PFSK-1 (cell line): Measurements from ENCODE around the gene PITPNM3.

Experiments used
- FOXP2 ChIP-seq: optimal IDR thresholded peaks from 2 replicates; pipeline ENCODE3; 2011; ENCODE audit warnings: borderline replicate concordance, control low read depth, inconsistent platforms; ENCODE audit not compliant: insufficient read depth; ENCODE audit errors: extremely low read length, extremely low read depth
- POLR2AphosphoS5 ChIP-seq: IDR thresholded peaks from 2 replicates; pipeline ENCODE4 v1.6.1; 2012; ENCODE audit warnings: low read depth, mild to moderate bottlenecking, control low read depth, low read length, moderate library complexity
- SIN3A ChIP-seq: IDR thresholded peaks from 2 replicates; pipeline ENCODE4 v1.6.1; 2012; ENCODE audit warnings: mild to moderate bottlenecking, low read length, moderate library complexity, borderline replicate concordance; ENCODE audit not compliant: insufficient read depth
- TAF1 ChIP-seq: IDR thresholded peaks from 2 replicates; pipeline ENCODE4 v1.6.1; 2012; ENCODE audit warnings: low read length, control low read depth, borderline replicate concordance; ENCODE audit not compliant: insufficient read depth
- TF ChIP-seq, protein P1 (sequence below), 2 experiments: IDR thresholded peaks; 2 replicates each; pipeline versions ENCODE4 v1.6.1 to v1.8.0; 2011 to 2012; ENCODE audit warnings: low read depth in 2 of 2, low read length in 2 of 2, control low read depth in 1 of 2, inconsistent platforms in 1 of 2, mild to moderate bottlenecking in 1 of 2, moderate library complexity in 1 of 2; ENCODE audit not compliant: insufficient read depth in 1 of 2

PITPNM3 gene

GRCh38 chr17:6496116-6496481 is 60.3 kb downstream of the PITPNM3 start:
- no peak for TF ChIP-seq POLR2AphosphoS5
- no peak for TF ChIP-seq SIN3A
- TF ChIP-seq, protein P1, sequence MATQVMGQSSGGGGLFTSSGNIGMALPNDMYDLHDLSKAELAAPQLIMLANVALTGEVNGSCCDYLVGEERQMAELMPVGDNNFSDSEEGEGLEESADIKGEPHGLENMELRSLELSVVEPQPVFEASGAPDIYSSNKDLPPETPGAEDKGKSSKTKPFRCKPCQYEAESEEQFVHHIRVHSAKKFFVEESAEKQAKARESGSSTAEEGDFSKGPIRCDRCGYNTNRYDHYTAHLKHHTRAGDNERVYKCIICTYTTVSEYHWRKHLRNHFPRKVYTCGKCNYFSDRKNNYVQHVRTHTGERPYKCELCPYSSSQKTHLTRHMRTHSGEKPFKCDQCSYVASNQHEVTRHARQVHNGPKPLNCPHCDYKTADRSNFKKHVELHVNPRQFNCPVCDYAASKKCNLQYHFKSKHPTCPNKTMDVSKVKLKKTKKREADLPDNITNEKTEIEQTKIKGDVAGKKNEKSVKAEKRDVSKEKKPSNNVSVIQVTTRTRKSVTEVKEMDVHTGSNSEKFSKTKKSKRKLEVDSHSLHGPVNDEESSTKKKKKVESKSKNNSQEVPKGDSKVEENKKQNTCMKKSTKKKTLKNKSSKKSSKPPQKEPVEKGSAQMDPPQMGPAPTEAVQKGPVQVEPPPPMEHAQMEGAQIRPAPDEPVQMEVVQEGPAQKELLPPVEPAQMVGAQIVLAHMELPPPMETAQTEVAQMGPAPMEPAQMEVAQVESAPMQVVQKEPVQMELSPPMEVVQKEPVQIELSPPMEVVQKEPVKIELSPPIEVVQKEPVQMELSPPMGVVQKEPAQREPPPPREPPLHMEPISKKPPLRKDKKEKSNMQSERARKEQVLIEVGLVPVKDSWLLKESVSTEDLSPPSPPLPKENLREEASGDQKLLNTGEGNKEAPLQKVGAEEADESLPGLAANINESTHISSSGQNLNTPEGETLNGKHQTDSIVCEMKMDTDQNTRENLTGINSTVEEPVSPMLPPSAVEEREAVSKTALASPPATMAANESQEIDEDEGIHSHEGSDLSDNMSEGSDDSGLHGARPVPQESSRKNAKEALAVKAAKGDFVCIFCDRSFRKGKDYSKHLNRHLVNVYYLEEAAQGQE (IDR thresholded peaks at IDR 0.05; ENCODE audit: insufficient read depth in 1 of 2, low read depth in 2 of 2, low read length in 2 of 2) = no peak
- TF ChIP-seq TAF1 = no peak
- TF ChIP-seq FOXP2 = no peak

DNA sequence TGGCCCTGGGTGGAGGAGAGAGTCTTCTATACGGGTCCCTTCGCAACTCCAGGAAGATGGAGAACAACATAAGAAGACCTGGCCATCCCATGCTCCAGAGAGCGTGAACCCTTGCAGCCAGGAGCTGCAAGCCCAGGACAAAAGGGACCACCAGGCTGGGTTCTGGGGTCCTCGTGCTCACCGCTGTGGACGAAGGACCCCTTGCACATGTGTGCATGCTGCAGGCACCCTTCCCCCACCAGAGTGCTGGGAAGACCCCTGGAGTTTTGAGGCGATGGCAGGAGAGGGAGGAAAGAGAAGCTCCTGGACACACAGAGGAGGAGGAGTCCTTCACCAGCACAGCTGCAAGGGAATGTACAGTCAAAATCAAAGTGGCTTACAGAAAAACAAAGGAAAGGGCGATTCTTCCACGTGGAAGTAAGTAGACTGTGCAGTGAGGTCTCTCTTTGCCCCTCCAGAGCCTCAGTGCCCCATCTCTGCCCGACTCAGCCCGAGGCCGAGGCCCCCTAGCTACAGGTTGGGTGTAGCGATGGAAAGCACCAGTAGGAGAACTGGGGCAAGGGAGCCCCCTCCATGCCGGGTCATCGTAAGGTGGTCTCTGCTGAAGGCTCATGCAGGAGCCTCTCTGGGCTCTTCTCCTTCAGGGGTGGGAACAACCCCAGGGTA is 60.8 kb downstream of the PITPNM3 start:
- TF ChIP-seq FOXP2 (no peak), TAF1 (no peak), SIN3A (no peak), POLR2AphosphoS5 (no peak)

GRCh38 chr17:6494239-6494941 is 62.0 kb downstream of the PITPNM3 start:
- TF ChIP-seq, protein P1 (IDR thresholded peaks at IDR 0.05; ENCODE audit: insufficient read depth in 1 of 2, low read depth in 2 of 2, low read length in 2 of 2) = no peak
- TF ChIP-seq POLR2AphosphoS5 (no peak), FOXP2 (no peak), TAF1 (no peak), SIN3A (no peak)

DNA sequence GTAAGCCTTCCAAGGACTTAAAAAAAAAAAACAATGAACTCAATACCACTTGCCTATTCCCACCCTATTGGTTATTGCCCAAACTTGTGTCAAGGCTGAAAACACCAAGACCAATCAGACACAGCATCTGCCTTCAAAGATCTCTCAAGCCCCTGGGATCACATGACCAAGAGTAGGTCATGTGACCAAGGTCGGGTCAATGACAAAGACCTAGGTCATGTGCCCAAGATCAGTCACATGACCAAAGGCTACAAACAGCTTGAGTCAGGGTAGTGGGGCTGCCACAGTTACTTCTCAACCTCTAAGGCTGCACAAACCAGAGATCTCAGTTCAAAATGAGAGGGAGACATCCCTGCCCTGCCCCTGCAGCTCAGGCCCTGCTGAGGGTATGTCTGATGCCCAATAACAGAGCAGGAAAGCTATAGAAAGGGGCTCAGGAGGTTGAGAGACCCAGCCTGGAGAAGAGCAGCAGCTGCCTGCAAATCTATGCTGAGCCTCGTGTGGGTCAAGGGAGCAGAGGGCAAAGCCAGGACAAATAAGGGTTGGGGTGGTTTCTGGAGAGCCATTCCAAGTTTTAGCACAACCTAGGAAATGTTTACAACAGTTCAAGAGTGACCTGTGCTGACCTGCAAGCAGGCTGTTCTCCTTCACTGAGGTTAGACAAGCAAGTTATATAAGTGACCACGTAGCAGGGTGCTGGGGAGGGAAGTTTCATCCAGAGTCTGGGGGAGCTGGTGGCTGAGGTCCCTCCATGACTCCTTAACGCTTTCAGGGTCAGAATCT is 63.3 kb downstream of the PITPNM3 start:
- TF ChIP-seq, protein P1 (IDR thresholded peaks at IDR 0.05; ENCODE audit: insufficient read depth in 1 of 2, low read depth in 2 of 2, low read length in 2 of 2) = no peak
- no peak for TF ChIP-seq FOXP2
- no peak for TF ChIP-seq SIN3A
- TF ChIP-seq POLR2AphosphoS5 = no peak
- no peak for TF ChIP-seq TAF1

DNA sequence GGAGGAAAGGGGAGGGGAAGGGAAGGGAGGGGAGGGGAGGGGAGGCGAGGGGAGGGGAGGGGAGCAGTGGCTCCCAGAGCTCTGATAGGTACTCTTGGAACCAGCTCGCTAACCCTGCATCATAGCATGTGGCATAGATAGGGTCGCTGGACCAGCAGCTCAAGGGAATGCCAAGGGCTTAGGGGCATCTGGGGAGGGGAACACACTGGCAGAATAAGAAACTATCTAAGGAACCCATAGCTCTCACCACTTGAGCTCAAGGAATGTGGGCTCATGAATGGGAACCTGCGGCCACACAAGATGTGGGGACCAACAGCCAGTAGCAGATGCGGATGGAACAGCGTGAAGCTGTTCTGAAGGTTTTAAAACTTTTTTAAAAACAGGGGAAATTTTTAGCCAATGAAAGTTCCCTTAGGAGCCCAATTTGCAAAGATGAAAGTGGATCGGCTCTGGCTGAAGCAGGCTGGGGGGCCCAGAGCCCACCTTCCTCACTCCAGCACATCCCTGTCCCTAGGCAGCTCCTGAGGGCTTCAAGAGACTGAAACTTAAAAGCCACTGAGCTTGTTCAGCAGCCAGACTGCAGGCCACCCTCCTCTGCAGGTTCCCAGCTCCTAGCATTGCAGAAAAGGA is 65.2 kb downstream of the PITPNM3 start:
- TF ChIP-seq POLR2AphosphoS5 (no peak), SIN3A (no peak), TAF1 (no peak), FOXP2 (no peak)
- TF ChIP-seq, protein P1 (IDR thresholded peaks at IDR 0.05; ENCODE audit: insufficient read depth in 1 of 2, low read depth in 2 of 2, low read length in 2 of 2) = no peak
